ENCODE results near the gene POMGNT2.

DNA sequence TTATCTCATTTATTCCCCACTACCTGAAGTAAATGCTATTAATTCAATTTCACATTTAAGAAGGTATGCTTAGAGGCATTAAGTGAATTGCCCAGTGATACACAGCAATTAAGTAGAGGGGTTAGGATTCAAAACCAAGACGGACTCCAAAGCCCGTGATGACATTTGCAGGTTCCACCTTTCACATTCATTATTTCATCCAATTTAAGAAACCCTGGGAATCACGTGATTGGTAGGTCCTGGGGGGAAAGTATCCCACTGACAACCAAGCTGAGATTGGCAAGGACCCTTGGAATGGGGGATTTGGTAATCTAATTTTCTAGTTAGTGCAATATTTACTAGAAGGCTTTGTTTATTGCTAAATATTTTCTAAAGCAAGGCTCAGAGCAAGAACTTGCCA, 1.8 kb downstream of the POMGNT2 start:
- TF ChIP-seq, protein P1, sequence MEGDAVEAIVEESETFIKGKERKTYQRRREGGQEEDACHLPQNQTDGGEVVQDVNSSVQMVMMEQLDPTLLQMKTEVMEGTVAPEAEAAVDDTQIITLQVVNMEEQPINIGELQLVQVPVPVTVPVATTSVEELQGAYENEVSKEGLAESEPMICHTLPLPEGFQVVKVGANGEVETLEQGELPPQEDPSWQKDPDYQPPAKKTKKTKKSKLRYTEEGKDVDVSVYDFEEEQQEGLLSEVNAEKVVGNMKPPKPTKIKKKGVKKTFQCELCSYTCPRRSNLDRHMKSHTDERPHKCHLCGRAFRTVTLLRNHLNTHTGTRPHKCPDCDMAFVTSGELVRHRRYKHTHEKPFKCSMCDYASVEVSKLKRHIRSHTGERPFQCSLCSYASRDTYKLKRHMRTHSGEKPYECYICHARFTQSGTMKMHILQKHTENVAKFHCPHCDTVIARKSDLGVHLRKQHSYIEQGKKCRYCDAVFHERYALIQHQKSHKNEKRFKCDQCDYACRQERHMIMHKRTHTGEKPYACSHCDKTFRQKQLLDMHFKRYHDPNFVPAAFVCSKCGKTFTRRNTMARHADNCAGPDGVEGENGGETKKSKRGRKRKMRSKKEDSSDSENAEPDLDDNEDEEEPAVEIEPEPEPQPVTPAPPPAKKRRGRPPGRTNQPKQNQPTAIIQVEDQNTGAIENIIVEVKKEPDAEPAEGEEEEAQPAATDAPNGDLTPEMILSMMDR (IDR thresholded peaks at IDR 0.05) = no peak
- TF ChIP-seq POLR2A (IDR thresholded peaks at IDR 0.05) = no peak

All from testis (tissue), 2 donors.